ENCODE data around the gene CDON. TPM values are rescaled to one million over a fixed set of nuclear protein-coding genes. Genes with fewer than 3 reads are reported as not detected.

The CDON gene
- total RNA-seq, 4 donors from 2014 or later = 1.0 to 2.0 (median 1.8) TPM

DNA sequence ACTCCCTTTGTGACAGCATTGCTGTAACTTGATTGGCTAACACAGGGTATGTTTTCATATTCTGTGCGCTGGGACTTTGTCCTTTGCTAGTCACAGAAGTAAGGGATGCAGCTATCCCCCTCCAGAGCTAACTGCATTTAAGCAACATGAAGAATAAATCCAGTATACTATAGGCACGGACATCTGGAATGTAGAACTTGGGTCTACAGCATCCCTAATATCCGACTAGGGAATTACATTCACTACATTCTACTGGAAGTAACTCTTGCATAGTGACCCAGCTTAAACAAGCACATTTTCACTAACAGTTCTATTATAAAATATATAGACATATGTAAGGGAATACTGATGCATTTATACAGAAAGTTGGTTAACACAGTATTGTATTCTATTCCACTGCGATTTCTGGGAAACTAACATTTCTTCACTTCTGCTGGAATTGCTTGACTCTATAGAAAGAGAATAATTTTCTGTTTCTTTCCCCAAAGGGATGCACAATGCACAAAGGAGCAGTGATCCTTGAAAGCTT lies 103.7 kb downstream of the CDON start:
- H3K4me1 ChIP-seq = no peaks in the 10 kb centered on the region
- no peak for TF ChIP-seq POLR2A (IDR thresholded peaks at IDR 0.05)
- TF ChIP-seq, protein P1, sequence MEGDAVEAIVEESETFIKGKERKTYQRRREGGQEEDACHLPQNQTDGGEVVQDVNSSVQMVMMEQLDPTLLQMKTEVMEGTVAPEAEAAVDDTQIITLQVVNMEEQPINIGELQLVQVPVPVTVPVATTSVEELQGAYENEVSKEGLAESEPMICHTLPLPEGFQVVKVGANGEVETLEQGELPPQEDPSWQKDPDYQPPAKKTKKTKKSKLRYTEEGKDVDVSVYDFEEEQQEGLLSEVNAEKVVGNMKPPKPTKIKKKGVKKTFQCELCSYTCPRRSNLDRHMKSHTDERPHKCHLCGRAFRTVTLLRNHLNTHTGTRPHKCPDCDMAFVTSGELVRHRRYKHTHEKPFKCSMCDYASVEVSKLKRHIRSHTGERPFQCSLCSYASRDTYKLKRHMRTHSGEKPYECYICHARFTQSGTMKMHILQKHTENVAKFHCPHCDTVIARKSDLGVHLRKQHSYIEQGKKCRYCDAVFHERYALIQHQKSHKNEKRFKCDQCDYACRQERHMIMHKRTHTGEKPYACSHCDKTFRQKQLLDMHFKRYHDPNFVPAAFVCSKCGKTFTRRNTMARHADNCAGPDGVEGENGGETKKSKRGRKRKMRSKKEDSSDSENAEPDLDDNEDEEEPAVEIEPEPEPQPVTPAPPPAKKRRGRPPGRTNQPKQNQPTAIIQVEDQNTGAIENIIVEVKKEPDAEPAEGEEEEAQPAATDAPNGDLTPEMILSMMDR (IDR thresholded peaks at IDR 0.05 in 4 of 5, conservative IDR thresholded peaks at IDR 0.05 in 1 of 5) = no peak
- ATAC-seq (no peak), DNase-seq (no peak)
- H3K9me3 ChIP-seq = no peaks in the 10 kb centered on the region
- in situ Hi-C loops (cut with MboI; ENCODE audit: low sequenced_read_pairs in 4 of 4) = no loop called here
- H3K36me3 ChIP-seq = no peaks in the 10 kb centered on the region
- intact Hi-C loops (cut with DNase I; ENCODE audit: low total_unique reads) = no loop called here
- no peaks in the 10 kb centered on the region for H3K27me3 ChIP-seq
- no peak overlapping the region for H3K27ac ChIP-seq
- no peak overlapping the region for H3K4me3 ChIP-seq

DNA sequence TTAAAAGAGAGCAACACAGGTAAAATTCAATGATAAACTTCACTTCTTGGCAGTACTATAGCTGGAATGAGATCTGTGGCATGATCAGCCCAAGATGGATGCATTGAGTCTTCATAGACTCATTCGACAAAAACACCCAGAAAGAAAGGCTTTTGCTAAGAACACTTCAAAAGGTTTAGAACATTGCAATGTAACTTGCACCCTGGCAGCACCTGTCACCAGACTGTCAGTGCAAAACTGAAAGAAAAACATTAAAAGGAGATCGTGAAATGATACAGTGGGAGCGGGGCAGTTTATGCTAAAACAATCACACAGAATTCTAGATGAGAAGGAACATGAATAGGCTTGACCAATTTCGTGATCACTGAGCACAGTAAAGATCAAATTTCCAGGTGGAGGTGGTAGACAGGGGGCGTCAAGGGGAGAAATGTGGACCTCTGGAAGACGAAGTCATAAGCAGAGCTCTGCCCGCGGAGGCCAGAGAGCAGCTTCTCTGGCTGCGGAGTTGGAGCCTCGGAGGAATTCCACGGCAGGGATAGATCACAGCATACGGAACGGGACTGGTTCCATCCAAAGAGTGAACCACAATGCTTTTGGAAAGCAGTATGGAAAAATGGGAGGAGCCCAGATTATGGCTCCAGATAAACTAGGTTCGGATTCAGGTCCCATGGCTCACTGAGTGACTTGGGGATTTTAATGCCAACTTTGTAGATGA lies 104.9 kb downstream of the CDON start:
- Histone ChIP-seq H3K36me3 (no peaks in the 10 kb centered on the region), H3K4me1 (peaks cover 0 to 2% of the 10 kb centered on the region in 2 donors), H3K9me3 (no peaks in the 10 kb centered on the region), H3K27me3 (no peaks in the 10 kb centered on the region), H3K27ac (no peak overlapping the region), H3K4me3 (no peak overlapping the region)
- in situ Hi-C loops (cut with MboI; ENCODE audit: low sequenced_read_pairs in 4 of 4) (no loop called here), intact Hi-C loops (cut with DNase I; ENCODE audit: low total_unique reads) (no loop called here)
- no peak for TF ChIP-seq POLR2A (IDR thresholded peaks at IDR 0.05)
- TF ChIP-seq, protein P1 (IDR thresholded peaks at IDR 0.05 in 4 of 5, conservative IDR thresholded peaks at IDR 0.05 in 1 of 5) = no peak
- ATAC-seq = no peak
- no peak for DNase-seq

DNA sequence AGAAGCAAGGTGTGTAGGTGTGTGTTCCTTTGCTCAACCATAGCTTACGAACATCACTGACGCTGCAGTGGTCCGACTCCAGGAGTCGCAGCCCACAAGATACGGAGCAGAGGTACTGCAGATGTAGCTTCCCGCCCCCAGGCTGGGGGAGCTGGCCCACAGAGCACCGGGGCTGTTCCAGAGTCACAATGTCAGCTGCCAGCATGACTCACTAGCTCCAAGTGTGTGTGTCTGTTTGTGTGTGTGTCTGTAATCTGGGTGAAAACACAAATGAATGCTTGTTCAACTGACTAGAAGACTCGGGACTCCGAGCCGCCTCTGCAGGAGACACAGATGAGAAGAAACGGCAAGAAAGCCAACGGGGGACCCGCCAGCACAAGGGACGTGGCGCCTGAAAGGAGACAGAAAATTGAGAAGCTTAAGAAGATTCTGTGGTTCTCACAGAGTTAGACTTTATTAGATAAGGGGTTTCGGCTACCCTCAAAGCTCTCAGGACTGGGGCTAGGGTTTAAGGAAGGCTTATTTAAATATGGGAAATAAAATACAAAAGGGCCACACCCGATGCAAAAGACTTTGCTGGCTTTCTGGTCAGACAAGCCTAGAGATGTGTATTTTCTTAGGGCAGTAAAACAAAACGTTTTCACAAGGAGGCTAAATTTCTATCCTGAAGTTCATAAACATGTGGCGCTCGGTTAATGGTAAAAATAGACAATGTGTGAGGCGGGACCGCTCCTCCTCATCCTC lies 106.1 kb downstream of the CDON start:
- DNase-seq = no peak
- Histone ChIP-seq H3K4me1 (peaks cover 0 to 6% of the 10 kb centered on the region in 2 donors), H3K27me3 (no peaks in the 10 kb centered on the region), H3K27ac (no peak overlapping the region), H3K9me3 (no peaks in the 10 kb centered on the region), H3K36me3 (no peaks in the 10 kb centered on the region), H3K4me3 (no peak overlapping the region)
- TF ChIP-seq, protein P1 (IDR thresholded peaks at IDR 0.05 in 4 of 5, conservative IDR thresholded peaks at IDR 0.05 in 1 of 5) = no peak
- TF ChIP-seq POLR2A (IDR thresholded peaks at IDR 0.05) = no peak
- no peak for ATAC-seq
- in situ Hi-C loops (cut with MboI; ENCODE audit: low sequenced_read_pairs in 4 of 4) (no loop called here), intact Hi-C loops (cut with DNase I; ENCODE audit: low total_unique reads) (no loop called here)

GRCh38 chr11:125955856-125956255 lies 106.8 kb downstream of the CDON start:
- DNase-seq (no peak), ATAC-seq (no peak)
- Histone ChIP-seq H3K36me3 (no peaks in the 10 kb centered on the region), H3K9me3 (no peaks in the 10 kb centered on the region), H3K4me1 (peaks cover 0 to 6% of the 10 kb centered on the region in 2 donors), H3K27me3 (no peaks in the 10 kb centered on the region), H3K4me3 (no peak overlapping the region), H3K27ac (no peak overlapping the region)
- intact Hi-C loops (cut with DNase I; ENCODE audit: low total_unique reads) = no loop called here
- TF ChIP-seq, protein P1 (IDR thresholded peaks at IDR 0.05 in 4 of 5, conservative IDR thresholded peaks at IDR 0.05 in 1 of 5) = no peak
- TF ChIP-seq POLR2A (IDR thresholded peaks at IDR 0.05) = no peak
- in situ Hi-C loops (cut with MboI; ENCODE audit: low sequenced_read_pairs in 4 of 4) = no loop called here

All from gastrocnemius medialis (tissue), 4 donors.